Gastroesophageal sphincter (tissue), 4 donors: ENCODE data around the gene HACL1. TPM values are rescaled to one million over a fixed set of nuclear protein-coding genes. Genes with fewer than 3 reads are reported as not detected.

ENCODE experiments used
- ATAC-seq: fragments of 150-250 bp; one replicate; pipeline ENCODE4 v1.9.1; 2016; ENCODE audit warnings: mild to moderate bottlenecking, moderate library complexity
- H3K27ac ChIP-seq, 4 donors: fragments of 200-600 bp; sonication (generic) in 3 of 4; 1 replicate in 3 of 4; 2 replicates in 1 of 4; pipeline ENCODE4 v1.5.1; 2016 to 2019
- H3K27me3 ChIP-seq: fragments of 200-600 bp; sonication (generic); one replicate; pipeline ENCODE4 v1.5.1; 2019
- H3K36me3 ChIP-seq, 2 donors: fragments of 200-600 bp; sonication (generic); one replicate each; pipeline ENCODE4 v1.5.1; 2019; ENCODE audit warnings: control low read depth in 1 of 2
- H3K4me1 ChIP-seq, 3 donors: fragments of 200-600 bp; sonication (generic); 1 replicate in 2 of 3; 2 replicates in 1 of 3; pipeline ENCODE4 v1.5.1; 2016 to 2019; ENCODE audit warnings: control low read depth in 2 of 3
- H3K4me3 ChIP-seq, 2 donors: fragments of 200-600 bp; sonication (generic); one replicate each; pipeline ENCODE4 v1.5.1; 2019; ENCODE audit warnings: mild to moderate bottlenecking in 1 of 2, moderate library complexity in 1 of 2
- H3K9me3 ChIP-seq, 3 donors: fragments of 200-600 bp; sonication (generic); one replicate each; pipeline ENCODE4 v1.5.1; 2017 to 2019; ENCODE audit warnings: control low read depth in 2 of 3
- EP300 ChIP-seq: sonication (generic); formaldehyde crosslinking; IDR thresholded peaks from one replicate; pipeline ENCODE4 v1.6.1; 2017; ENCODE audit warnings: antibody characterized with exemption, mild to moderate bottlenecking
- POLR2A ChIP-seq, 2 donors: fragments of 450-650 bp; IDR thresholded peaks; one replicate each; pipeline ENCODE4 v1.6.1; 2017; ENCODE audit warnings: antibody characterized with exemption in 2 of 2, mild to moderate bottlenecking in 2 of 2, moderate library complexity in 1 of 2
- POLR2AphosphoS5 ChIP-seq: sonication (generic); formaldehyde crosslinking; IDR thresholded peaks from one replicate; pipeline ENCODE4 v1.6.1; 2017; ENCODE audit warnings: antibody characterized with exemption
- WGBS, 2 donors: methylation state at CpG; one replicate each; pipeline ENCODE4 v1.1.5; 2018; ENCODE audit warnings: low coverage in 1 of 2; 5-methylcytosine and 5-hydroxymethylcytosine counted together
- total RNA-seq, 4 donors: library from RNA; depleted of rRNA; stranded (reverse); fragments of >200 nt; gene quantifications; one replicate each; pipeline ENCODE4 v1.1.0, GENCODE V29; 2016
- TF ChIP-seq, protein P1 (sequence below), 4 experiments: fragments of 200-600 bp in 2 of 4; fragments of 450-650 bp in 2 of 4; sonication (generic) in 1 of 4; IDR thresholded peaks; one replicate each; pipeline ENCODE4 v1.5.1; 2017 to 2019; ENCODE audit warnings: antibody characterized with exemption in 4 of 4, mild to moderate bottlenecking in 2 of 4, moderate library complexity in 2 of 4

The HACL1 gene
- total RNA-seq, 4 donors from 2014 or later: 17.0 to 37.0 (median 20.4) TPM

DNA sequence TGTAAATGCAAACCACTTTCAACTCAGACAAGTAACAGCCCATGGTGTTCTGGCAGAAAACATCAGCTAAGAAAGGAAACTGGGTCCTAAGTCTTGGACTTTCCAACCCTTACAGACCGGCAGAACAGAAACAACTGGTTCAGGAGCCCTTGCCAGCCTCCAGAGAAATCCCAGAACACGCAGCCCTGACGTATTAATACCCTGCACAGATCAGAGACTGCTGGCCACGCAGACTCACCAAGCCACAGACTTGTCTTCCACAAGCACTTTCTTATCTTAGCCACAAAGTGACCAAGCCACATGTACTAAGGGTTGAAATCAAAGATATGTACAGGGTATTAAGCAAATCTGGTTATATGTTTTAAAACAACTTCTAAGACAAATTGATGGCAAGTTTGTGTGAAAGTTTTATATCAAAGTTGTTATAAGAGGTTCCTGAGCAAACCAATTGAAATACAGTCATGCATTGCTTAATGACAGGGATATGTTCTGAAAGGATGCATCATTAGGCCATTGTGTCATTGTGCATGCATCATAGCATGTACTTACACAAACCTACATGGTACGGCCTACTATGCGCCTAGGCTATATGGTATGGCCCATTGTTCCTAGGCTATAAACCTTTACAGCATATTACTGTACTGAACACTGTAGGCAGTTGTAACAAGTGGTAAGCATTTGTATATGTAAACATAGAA, 37.0 kb upstream of the HACL1 start:
- Histone ChIP-seq H3K27me3 (no peaks in the 10 kb centered on the region), H3K36me3 (peaks cover 0 to 23% of the 10 kb centered on the region in 2 donors), H3K4me3 (no peak overlapping the region), H3K27ac (peak overlapping the region in 3 of 4 donors; percentile 44 to 87 (median 84)), H3K4me1 (peaks cover 12 to 53% (median 24%) of the 10 kb centered on the region in 3 donors), H3K9me3 (no peaks in the 10 kb centered on the region)
- 79 to 100% methylated on average over 2 to 4 of the region's 6 CpGs for WGBS, 2 donors
- TF ChIP-seq POLR2AphosphoS5 (no peak), POLR2A (IDR thresholded peaks at IDR 0.05) (no peak), EP300 (no peak)
- TF ChIP-seq, protein P1, sequence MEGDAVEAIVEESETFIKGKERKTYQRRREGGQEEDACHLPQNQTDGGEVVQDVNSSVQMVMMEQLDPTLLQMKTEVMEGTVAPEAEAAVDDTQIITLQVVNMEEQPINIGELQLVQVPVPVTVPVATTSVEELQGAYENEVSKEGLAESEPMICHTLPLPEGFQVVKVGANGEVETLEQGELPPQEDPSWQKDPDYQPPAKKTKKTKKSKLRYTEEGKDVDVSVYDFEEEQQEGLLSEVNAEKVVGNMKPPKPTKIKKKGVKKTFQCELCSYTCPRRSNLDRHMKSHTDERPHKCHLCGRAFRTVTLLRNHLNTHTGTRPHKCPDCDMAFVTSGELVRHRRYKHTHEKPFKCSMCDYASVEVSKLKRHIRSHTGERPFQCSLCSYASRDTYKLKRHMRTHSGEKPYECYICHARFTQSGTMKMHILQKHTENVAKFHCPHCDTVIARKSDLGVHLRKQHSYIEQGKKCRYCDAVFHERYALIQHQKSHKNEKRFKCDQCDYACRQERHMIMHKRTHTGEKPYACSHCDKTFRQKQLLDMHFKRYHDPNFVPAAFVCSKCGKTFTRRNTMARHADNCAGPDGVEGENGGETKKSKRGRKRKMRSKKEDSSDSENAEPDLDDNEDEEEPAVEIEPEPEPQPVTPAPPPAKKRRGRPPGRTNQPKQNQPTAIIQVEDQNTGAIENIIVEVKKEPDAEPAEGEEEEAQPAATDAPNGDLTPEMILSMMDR (IDR thresholded peaks at IDR 0.05): no peak
- ATAC-seq: no peak

DNA sequence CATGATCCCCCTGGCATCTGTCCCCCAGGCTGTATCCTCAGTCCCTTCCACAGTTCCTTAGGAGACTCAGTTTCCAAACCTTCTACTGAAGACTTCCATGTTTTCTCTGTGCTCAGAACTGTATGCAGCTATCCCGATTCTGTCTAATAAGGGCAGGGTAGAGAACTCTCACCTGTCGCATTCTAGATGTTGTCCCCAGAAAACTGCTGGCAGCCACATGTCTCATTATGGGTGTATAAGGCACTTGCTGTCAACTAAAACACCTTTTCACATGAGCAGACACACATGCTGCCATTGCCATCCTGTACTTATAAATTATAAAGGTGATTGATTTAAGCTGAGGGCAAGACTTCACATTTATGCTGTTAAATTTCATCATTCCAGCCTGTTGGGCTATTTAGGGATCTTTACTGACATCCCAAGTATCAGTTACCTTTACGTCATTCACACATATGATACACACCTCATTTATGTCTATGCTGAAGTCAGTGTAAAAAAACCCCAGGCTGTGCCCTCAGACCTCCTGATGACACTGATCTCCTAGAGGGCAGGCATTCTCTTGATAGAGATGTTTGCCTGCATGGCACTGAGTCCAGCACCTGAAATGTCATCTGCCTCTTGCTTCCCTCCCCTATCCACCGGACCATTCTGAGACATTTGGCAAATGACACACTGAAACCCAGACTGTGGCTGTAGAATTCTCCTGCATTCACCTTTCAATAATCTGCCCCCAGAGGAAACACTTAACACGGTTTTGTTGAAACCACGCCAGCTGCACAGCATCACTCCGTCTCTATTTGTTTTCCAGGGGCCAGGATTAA, 36.0 kb upstream of the HACL1 start:
- 63 to 67% methylated on average over 6 to 7 of the region's 7 CpGs for WGBS, 2 donors
- no peak for ATAC-seq
- Histone ChIP-seq H3K9me3 (no peaks in the 10 kb centered on the region), H3K36me3 (peaks cover 0 to 13% of the 10 kb centered on the region in 2 donors), H3K4me1 (peaks cover 12 to 63% (median 24%) of the 10 kb centered on the region in 3 donors), H3K27me3 (no peaks in the 10 kb centered on the region), H3K27ac (peak overlapping the region; percentile 44 to 87 (median 82)), H3K4me3 (no peak overlapping the region)
- TF ChIP-seq, protein P1 (IDR thresholded peaks at IDR 0.05): no peak
- TF ChIP-seq EP300 (no peak), POLR2AphosphoS5 (no peak), POLR2A (IDR thresholded peaks at IDR 0.05) (no peak)

DNA sequence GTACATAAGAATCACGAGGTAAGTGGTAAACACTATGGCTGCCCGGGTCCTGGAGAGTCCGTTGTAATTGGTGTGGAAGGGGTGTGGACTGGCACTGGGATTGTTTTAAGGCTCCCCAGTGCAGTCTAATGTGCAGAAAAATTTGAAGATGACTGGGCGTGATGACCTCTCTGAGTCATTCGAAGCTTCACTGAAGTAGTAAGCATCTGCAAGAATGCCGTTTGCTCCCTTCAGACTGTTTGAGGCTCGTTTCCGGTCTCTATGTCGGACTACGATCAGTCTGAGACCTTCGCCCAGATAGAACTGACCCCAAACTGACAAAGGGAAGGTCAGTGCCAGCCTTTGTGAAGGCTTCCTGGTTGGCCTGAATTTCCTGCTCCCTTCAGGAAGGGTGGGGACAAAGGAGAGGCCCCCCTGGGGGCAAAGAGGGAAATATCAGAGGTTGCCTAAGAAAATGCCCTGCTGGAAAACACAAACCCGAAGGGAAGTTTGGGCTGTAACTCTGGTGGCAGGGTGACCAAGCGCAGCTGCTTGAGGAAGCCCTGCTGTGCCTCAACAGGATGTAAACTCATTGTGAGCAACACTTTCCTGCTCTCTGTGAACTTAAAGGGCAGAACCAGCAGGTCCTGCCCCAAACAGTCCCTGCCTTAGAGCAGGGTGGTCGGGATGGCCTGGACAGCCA, 34.8 kb upstream of the HACL1 start:
- Histone ChIP-seq H3K4me1 (peaks cover 17 to 74% (median 28%) of the 10 kb centered on the region in 3 donors), H3K27ac (peak overlapping the region; percentile 79 to 96 (median 86))

DNA sequence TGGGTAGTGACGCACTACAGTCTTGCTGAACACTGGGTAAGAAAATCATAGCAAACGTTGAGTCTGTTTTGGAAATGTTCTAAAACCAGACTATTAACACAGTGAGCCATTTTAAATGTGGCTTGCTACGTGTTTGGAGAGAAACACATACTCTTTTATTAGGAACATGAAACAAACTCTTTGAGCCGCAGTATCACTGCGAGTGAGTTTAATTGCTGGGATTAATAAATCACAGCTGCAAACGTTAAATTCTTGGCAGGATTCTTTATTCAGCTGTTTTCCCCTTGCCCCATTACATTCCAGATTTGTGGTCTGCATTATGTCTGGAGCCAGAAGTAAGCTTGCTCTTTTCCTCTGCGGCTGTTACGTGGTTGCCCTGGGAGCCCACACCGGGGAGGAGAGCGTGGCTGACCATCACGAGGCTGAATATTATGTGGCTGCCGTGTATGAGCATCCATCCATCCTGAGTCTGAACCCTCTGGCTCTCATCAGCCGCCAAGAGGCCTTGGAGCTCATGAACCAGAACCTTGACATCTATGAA, 33.8 kb upstream of the HACL1 start:
- H3K36me3 ChIP-seq: no peaks in the 10 kb centered on the region
- H3K27ac ChIP-seq: peak overlapping the region; percentile 79 to 96 (median 86)
- ATAC-seq: peak; percentile 70
- WGBS, 2 donors: 23 to 24% methylated on average over 7 to 10 of the region's 13 CpGs
- H3K4me1 ChIP-seq: peaks cover 17 to 84% (median 28%) of the 10 kb centered on the region in 3 donors
- H3K27me3 ChIP-seq: no peaks in the 10 kb centered on the region
- peak overlapping the region in 1 of 2 donors; percentile 0 for H3K4me3 ChIP-seq
- TF ChIP-seq POLR2AphosphoS5 (peak; percentile 91), EP300 (peak; percentile 48)
- TF ChIP-seq, protein P1 (IDR thresholded peaks at IDR 0.05): no peak
- H3K9me3 ChIP-seq: no peaks in the 10 kb centered on the region

More for the DNA sequence above, 34.8 kb upstream of the HACL1 start:
- no peak overlapping the region for H3K4me3 ChIP-seq
- H3K9me3 ChIP-seq: no peaks in the 10 kb centered on the region
- WGBS, 2 donors: 54 to 59% methylated on average over 4 of the region's 14 CpGs
- TF ChIP-seq, protein P1 (IDR thresholded peaks at IDR 0.05): peak in 1 of 4 experiments; percentile 16
- TF ChIP-seq EP300: no peak
- TF ChIP-seq POLR2AphosphoS5: peak; percentile 29
- TF ChIP-seq POLR2A (IDR thresholded peaks at IDR 0.05): no peak
- ATAC-seq: peak; percentile 36
- H3K27me3 ChIP-seq: no peaks in the 10 kb centered on the region
- peaks cover 0 to 2% of the 10 kb centered on the region in 2 donors for H3K36me3 ChIP-seq
